NCI-H1694 (cell line): ENCODE results near the gene NPHS1.
"Not testable (repeated sequence)": the region's sequence is repeated elsewhere in the genome, so short reads cannot be mapped to it uniquely, and the experiment has no call there.

Experiments
- DNase-seq: peaks from one replicate; lab custom pipeline; 2025; lab: John Stamatoyannopoulos, UW

Gene NPHS1

GRCh38 chr19:35813043-35813890 lies 39.0 kb downstream of the NPHS1 start:
- no peak for DNase-seq

GRCh38 chr19:35812220-35813042 lies 39.9 kb downstream of the NPHS1 start, which contains the start of gene PRODH2:
PRODH2 (minus strand) TSS chr19:35812845; CDS start chr19:35812805, 40 bp downstream.
- DNase-seq: no peak

GRCh38 chr19:35811317-35812219 lies 40.7 kb downstream of the NPHS1 start:
- DNase-seq: no peak

GRCh38 chr19:35807633-35808032 lies 44.7 kb downstream of the NPHS1 start:
- no peak for DNase-seq

GRCh38 chr19:35806597-35806996 lies 45.7 kb downstream of the NPHS1 start:
- DNase-seq: no peak

GRCh38 chr19:35805526-35806102 lies 46.7 kb downstream of the NPHS1 start:
- DNase-seq: peak; percentile 19

- no peak for DNase-seq
Measured at GRCh38 chr19:35801828-35802227, 50.5 kb downstream of the NPHS1 start.

- no peak for DNase-seq
Measured at GRCh38 chr19:35797663-35798062, 54.6 kb downstream of the NPHS1 start.

GRCh38 chr19:35796645-35797542 lies 55.4 kb downstream of the NPHS1 start:
- no peak for DNase-seq

- DNase-seq: not testable (repeated sequence)
Measured at GRCh38 chr19:35795564-35795963, 56.7 kb downstream of the NPHS1 start.

GRCh38 chr19:35793381-35794165 lies 58.7 kb downstream of the NPHS1 start:
- no peak for DNase-seq

GRCh38 chr19:35792888-35793287 lies 59.4 kb downstream of the NPHS1 start:
- DNase-seq: no peak

GRCh38 chr19:35792312-35792711 lies 60.0 kb downstream of the NPHS1 start:
- DNase-seq: no peak

GRCh38 chr19:35791814-35792279 lies 60.5 kb downstream of the NPHS1 start:
- DNase-seq: no peak

GRCh38 chr19:35790981-35791813 lies 61.1 kb downstream of the NPHS1 start:
- DNase-seq: no peak

GRCh38 chr19:35789978-35790944 lies 62.0 kb downstream of the NPHS1 start:
- no peak for DNase-seq

- DNase-seq: no peak
Measured at GRCh38 chr19:35789195-35789977, 62.9 kb downstream of the NPHS1 start.
